ENCODE data around the gene PRPH. TPM values are rescaled to one million over a fixed set of nuclear protein-coding genes. Genes with fewer than 3 reads are reported as not detected.
A peak's percentile ranks its signal among the peaks of the same experiment; 100 is the strongest.

PRPH gene
- total and polyA plus RNA-seq, 2 experiments from 2014 or later: not detected

- TF ChIP-seq EZH2phosphoT487 (IDR thresholded peaks at IDR 0.05; ENCODE audit: insufficient read depth, low read depth) (no peak; the same call in 1 of the 2 replicates), EZH2 (IDR thresholded peaks at IDR 0.05; ENCODE audit: insufficient read depth, poor library complexity, severe bottlenecking) (no peak)
- no peaks in the 10 kb centered on the region for H3K9me3 ChIP-seq (ENCODE audit: low read depth)
- H3K4me2 ChIP-seq (ENCODE audit: unreplicated experiment): no peak overlapping the region
- H3K79me2 ChIP-seq (ENCODE audit: insufficient read depth): no peaks in the 10 kb centered on the region
- peaks cover 43% of the 10 kb centered on the region for H3K27me3 ChIP-seq (replicated peaks; ENCODE audit: insufficient read depth)
- no peaks in the 10 kb centered on the region for H3K36me3 ChIP-seq (ENCODE audit: low read depth)
- peak; percentile 33 for DNase-seq
- peak overlapping the region; percentile 43; the same call in 1 of the 2 replicates for H2AFZ ChIP-seq
- H3K9me2 ChIP-seq (ENCODE audit: insufficient read depth): no peaks in the 10 kb centered on the region
- H3K4me1 ChIP-seq (ENCODE audit: insufficient read depth): no peaks in the 10 kb centered on the region; the same call in 1 of the 2 replicates
- 2 to 4% methylated on average over 61 to 64 of the region's 77 CpGs for WGBS, 2 experiments (ENCODE audit: low coverage in 1 of 2, low lambda C conversion rate in 2 of 2, missing lambda C conversion rate in 2 of 2)
- H3F3A ChIP-seq (ENCODE audit: insufficient read depth): no peaks in the 10 kb centered on the region
- no peak overlapping the region for H3K9ac ChIP-seq
- H4K20me1 ChIP-seq (ENCODE audit: insufficient read depth): no peaks in the 10 kb centered on the region
- no peak overlapping the region for H3K27ac ChIP-seq
- 0 out of 2 replicates have a peak overlapping the region, but pooled peaks have one; percentile 18 for H3K4me3 ChIP-seq
- in situ Hi-C loops (cut with MboI): no loop called here
These were observed 2.1 kb downstream of the PRPH start for GRCh38 chr12:49296836-49297694.

GRCh38 chr12:49297695-49298060 is 2.7 kb downstream of the PRPH start:
- Histone ChIP-seq H4K20me1 (ENCODE audit: insufficient read depth) (no peaks in the 10 kb centered on the region), H2AFZ (no peak overlapping the region), H3K4me1 (ENCODE audit: insufficient read depth) (no peaks in the 10 kb centered on the region; the same call in 1 of the 2 replicates), H3K27me3 (replicated peaks; ENCODE audit: insufficient read depth) (peaks cover 46% of the 10 kb centered on the region), H3K27ac (no peak overlapping the region), H3K4me2 (ENCODE audit: unreplicated experiment) (no peak overlapping the region), H3F3A (ENCODE audit: insufficient read depth) (no peaks in the 10 kb centered on the region), H3K4me3 (no peak overlapping the region), H3K9me2 (ENCODE audit: insufficient read depth) (no peaks in the 10 kb centered on the region), H3K36me3 (ENCODE audit: low read depth) (no peaks in the 10 kb centered on the region), H3K9me3 (ENCODE audit: low read depth) (no peaks in the 10 kb centered on the region), H3K9ac (no peak overlapping the region), H3K79me2 (ENCODE audit: insufficient read depth) (no peaks in the 10 kb centered on the region)
- TF ChIP-seq EZH2phosphoT487 (IDR thresholded peaks at IDR 0.05; ENCODE audit: insufficient read depth, low read depth): no peak
- TF ChIP-seq EZH2 (IDR thresholded peaks at IDR 0.05; ENCODE audit: insufficient read depth, poor library complexity, severe bottlenecking): no peak
- in situ Hi-C loops (cut with MboI): no loop called here
- no peak for DNase-seq
- 8 to 11% methylated on average over 7 to 8 of the region's 8 CpGs for WGBS, 2 experiments (ENCODE audit: low coverage in 1 of 2, low lambda C conversion rate in 2 of 2, missing lambda C conversion rate in 2 of 2)

GRCh38 chr12:49298160-49298559 is 3.2 kb downstream of the PRPH start:
- no peaks in the 10 kb centered on the region for H3K9me3 ChIP-seq (ENCODE audit: low read depth)
- H3K4me2 ChIP-seq (ENCODE audit: unreplicated experiment): no peak overlapping the region
- H4K20me1 ChIP-seq (ENCODE audit: insufficient read depth): no peaks in the 10 kb centered on the region
- no peaks in the 10 kb centered on the region for H3K36me3 ChIP-seq (ENCODE audit: low read depth)
- WGBS, 2 experiments (ENCODE audit: low coverage in 1 of 2, low lambda C conversion rate in 2 of 2, missing lambda C conversion rate in 2 of 2): 26 to 28% methylated on average over 6 of the region's 6 CpGs
- TF ChIP-seq EZH2phosphoT487 (IDR thresholded peaks at IDR 0.05; ENCODE audit: insufficient read depth, low read depth): no peak
- TF ChIP-seq EZH2 (IDR thresholded peaks at IDR 0.05; ENCODE audit: insufficient read depth, poor library complexity, severe bottlenecking): no peak
- H3K9ac ChIP-seq: no peak overlapping the region
- no peak overlapping the region for H3K4me3 ChIP-seq
- H2AFZ ChIP-seq: no peak overlapping the region
- H3K27me3 ChIP-seq (replicated peaks; ENCODE audit: insufficient read depth): peaks cover 50% of the 10 kb centered on the region
- H3F3A ChIP-seq (ENCODE audit: insufficient read depth): no peaks in the 10 kb centered on the region
- no peaks in the 10 kb centered on the region for H3K9me2 ChIP-seq (ENCODE audit: insufficient read depth)
- no peaks in the 10 kb centered on the region; the same call in 1 of the 2 replicates for H3K4me1 ChIP-seq (ENCODE audit: insufficient read depth)
- no peak overlapping the region for H3K27ac ChIP-seq
- DNase-seq: no peak
- in situ Hi-C loops (cut with MboI): no loop called here
- H3K79me2 ChIP-seq (ENCODE audit: insufficient read depth): no peaks in the 10 kb centered on the region

GRCh38 chr12:49301760-49302159 is 6.8 kb downstream of the PRPH start:
- Histone ChIP-seq H3K9ac (no peak overlapping the region), H3K79me2 (ENCODE audit: insufficient read depth) (no peaks in the 10 kb centered on the region), H3K27me3 (replicated peaks; ENCODE audit: insufficient read depth) (peaks cover 43% of the 10 kb centered on the region), H3K9me3 (ENCODE audit: low read depth) (no peaks in the 10 kb centered on the region), H3K36me3 (ENCODE audit: low read depth) (no peaks in the 10 kb centered on the region), H3K4me3 (no peak overlapping the region), H2AFZ (no peak overlapping the region), H3K27ac (no peak overlapping the region), H3F3A (ENCODE audit: insufficient read depth) (no peaks in the 10 kb centered on the region), H4K20me1 (ENCODE audit: insufficient read depth) (no peaks in the 10 kb centered on the region), H3K4me2 (ENCODE audit: unreplicated experiment) (no peak overlapping the region), H3K4me1 (ENCODE audit: insufficient read depth) (no peaks in the 10 kb centered on the region; the same call in 1 of the 2 replicates), H3K9me2 (ENCODE audit: insufficient read depth) (no peaks in the 10 kb centered on the region)
- TF ChIP-seq EZH2 (IDR thresholded peaks at IDR 0.05; ENCODE audit: insufficient read depth, poor library complexity, severe bottlenecking) (no peak), EZH2phosphoT487 (IDR thresholded peaks at IDR 0.05; ENCODE audit: insufficient read depth, low read depth) (no peak)
- DNase-seq: no peak
- in situ Hi-C loops (cut with MboI): no loop called here
- WGBS, 2 experiments (ENCODE audit: low coverage in 1 of 2, low lambda C conversion rate in 2 of 2, missing lambda C conversion rate in 2 of 2): 28 to 44% methylated on average over 4 of the region's 4 CpGs

All from GM23248 (cell line).